GM18867 (cell line): ENCODE data around the gene BAG1.

ENCODE experiments used
- ATAC-seq: cut with Tn5 transposase; IDR thresholded peaks from one replicate; pipeline ENCODE4 v1.9.1; 2021; ENCODE audit warnings: mild to moderate bottlenecking, moderate library complexity; ENCODE audit not compliant: unreplicated experiment

Gene BAG1

GRCh38 chr9:33220681-33221567 is 43.6 kb downstream of the BAG1 start:
- no peak for ATAC-seq

- no peak for ATAC-seq
These were observed 52.7 kb downstream of the BAG1 start for GRCh38 chr9:33211695-33212393.

- ATAC-seq: no peak
These were observed 54.3 kb downstream of the BAG1 start for GRCh38 chr9:33210006-33210715.

GRCh38 chr9:33209394-33209793 is 55.1 kb downstream of the BAG1 start:
- ATAC-seq: no peak

GRCh38 chr9:33202552-33203201 is 61.8 kb downstream of the BAG1 start:
- peak; percentile 100 for ATAC-seq
